ENCODE data around the gene ABHD4. TPM values are rescaled to one million over a fixed set of nuclear protein-coding genes. Genes with fewer than 3 reads are reported as not detected.

Gene ABHD4
- total RNA-seq, 1 donor from 2014 or later = 34.2 TPM

DNA sequence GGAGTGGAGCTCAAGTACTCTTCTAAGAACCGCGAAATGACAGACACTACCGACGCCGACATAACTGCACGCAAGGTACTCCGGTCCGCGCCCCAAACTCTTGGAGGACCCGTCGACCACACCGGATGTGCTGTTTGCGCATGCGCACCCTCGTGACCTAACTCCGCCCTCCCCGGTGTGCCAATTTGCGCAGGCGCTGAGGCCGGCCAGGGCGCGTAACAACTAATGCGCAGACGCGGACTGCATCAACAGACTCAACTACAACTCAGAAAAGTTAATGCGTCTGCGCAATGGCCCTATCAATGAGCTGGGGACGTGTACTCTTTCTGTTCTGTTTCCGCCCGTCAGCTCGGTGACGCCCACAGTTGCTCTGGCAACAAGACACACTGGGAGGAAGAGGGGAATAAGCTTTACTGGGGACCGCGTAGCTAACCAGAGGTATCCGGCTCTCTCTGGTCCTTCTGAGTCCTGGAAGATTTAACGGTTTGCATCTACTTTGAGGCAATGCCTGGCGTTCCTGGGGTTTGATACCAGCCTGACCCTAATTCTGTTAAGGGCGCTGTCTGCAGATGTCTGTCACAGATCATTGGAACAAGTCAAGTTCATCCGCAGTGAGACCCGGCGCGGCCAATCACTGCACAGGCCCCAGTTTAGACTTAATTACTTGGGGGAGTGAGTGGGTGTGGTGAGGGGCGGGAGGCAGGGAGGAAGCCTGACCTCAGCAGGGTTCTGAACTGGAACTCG is 8.8 kb upstream of the ABHD4 start, which contains the start of gene DAD1:
DAD1 (minus strand) TSS at position 129 of the 744 bp plus-strand sequence; CDS start at position 62, 67 bp downstream.
- TF ChIP-seq, protein P1, sequence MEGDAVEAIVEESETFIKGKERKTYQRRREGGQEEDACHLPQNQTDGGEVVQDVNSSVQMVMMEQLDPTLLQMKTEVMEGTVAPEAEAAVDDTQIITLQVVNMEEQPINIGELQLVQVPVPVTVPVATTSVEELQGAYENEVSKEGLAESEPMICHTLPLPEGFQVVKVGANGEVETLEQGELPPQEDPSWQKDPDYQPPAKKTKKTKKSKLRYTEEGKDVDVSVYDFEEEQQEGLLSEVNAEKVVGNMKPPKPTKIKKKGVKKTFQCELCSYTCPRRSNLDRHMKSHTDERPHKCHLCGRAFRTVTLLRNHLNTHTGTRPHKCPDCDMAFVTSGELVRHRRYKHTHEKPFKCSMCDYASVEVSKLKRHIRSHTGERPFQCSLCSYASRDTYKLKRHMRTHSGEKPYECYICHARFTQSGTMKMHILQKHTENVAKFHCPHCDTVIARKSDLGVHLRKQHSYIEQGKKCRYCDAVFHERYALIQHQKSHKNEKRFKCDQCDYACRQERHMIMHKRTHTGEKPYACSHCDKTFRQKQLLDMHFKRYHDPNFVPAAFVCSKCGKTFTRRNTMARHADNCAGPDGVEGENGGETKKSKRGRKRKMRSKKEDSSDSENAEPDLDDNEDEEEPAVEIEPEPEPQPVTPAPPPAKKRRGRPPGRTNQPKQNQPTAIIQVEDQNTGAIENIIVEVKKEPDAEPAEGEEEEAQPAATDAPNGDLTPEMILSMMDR (IDR thresholded peaks at IDR 0.05) = no peak
- Histone ChIP-seq H3K4me1 (peaks cover 30% of the 10 kb centered on the region), H3K27ac (peak within 1 kb of the TSS; percentile 99), H3K4me3 (peak within 1 kb of the TSS; percentile 72), H3K27me3 (no peaks in the 10 kb centered on the region), H3K36me3 (no peaks in the 10 kb centered on the region), H3K9me3 (no peaks in the 10 kb centered on the region)
- DNase-seq (peak; percentile 99), ATAC-seq (peak; percentile 98)
- intact Hi-C loops (cut with DNase I) = no loop called here

DNA sequence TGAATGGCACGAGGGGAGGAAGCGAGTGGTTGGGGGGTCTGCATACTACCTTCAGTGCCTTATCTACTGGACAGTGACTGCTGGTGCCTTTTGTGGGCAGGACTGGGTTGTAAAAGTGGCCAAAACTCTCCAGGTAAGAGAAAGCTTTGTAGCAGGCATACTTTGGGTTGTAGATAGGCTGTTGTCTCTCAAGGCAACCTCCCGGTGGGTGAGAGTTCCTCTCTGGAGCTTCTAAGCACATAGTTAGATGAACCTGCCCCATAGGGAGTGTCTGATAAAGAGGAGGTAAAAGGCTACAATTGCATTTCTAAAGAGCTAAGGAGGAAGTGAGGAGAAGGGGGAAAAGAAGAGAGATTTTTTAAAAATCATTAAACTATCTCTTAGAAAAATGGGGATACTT is 4.9 kb upstream of the ABHD4 start:
- DNase-seq = no peak
- no peak for ATAC-seq
- Histone ChIP-seq H3K4me3 (no peak overlapping the region), H3K36me3 (no peaks in the 10 kb centered on the region), H3K9me3 (no peaks in the 10 kb centered on the region), H3K4me1 (peaks cover 1% of the 10 kb centered on the region), H3K27me3 (no peaks in the 10 kb centered on the region), H3K27ac (no peak overlapping the region)
- TF ChIP-seq, protein P1 (IDR thresholded peaks at IDR 0.05) = no peak
- intact Hi-C loops (cut with DNase I) = no loop called here

DNA sequence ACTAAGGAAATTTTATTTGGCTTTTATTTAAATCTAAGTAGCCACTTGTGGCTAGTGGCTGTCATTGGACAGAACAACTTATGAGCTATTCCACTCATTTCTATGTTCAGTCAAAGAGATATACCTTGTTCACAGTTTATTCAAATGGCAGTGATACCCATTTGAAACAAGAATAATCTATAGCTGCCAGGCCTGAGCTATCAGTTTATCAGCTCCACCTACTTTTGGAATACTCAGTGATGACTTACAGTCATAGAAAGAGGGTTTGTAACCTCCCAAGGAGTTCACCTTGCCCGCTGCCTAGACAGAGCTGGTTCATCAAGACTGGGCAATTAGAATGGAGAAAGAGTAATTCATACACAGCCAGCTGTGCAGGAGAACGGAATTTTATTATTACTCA is 4.5 kb upstream of the ABHD4 start:
- no peaks in the 10 kb centered on the region for H3K9me3 ChIP-seq
- no peaks in the 10 kb centered on the region for H3K4me1 ChIP-seq
- no peaks in the 10 kb centered on the region for H3K36me3 ChIP-seq
- H3K27ac ChIP-seq = no peak overlapping the region
- TF ChIP-seq, protein P1 (IDR thresholded peaks at IDR 0.05) = no peak
- DNase-seq (no peak), ATAC-seq (no peak)
- H3K27me3 ChIP-seq = no peaks in the 10 kb centered on the region
- intact Hi-C loops (cut with DNase I) = no loop called here
- no peak overlapping the region for H3K4me3 ChIP-seq

DNA sequence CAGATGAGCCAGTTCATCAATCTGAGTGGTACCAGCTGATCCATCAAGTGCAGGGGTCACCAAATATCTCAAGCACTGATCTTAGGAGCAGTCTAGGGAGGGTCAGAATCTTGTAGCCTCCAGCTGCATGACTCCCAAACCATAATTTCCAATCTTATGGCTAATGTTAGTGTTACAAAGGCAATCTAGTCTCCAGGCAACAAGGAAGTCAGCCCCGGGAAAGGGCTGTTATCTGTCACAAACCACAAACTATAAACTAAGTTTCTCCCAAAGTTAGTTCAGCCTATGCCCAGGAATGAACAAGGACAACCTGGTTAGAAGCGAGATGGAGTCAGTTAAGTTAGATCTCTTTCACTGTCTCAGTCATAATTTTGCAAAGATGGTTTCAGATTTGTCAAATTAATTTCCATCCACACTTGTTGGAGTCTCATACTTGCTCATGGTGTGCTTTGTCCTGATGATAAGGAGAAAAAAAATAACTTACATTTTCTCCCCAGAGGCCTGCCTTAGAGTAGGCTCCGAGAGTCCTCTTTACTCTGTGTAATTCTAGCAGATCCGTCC is 3.9 kb upstream of the ABHD4 start:
- H3K27ac ChIP-seq = no peak overlapping the region
- H3K27me3 ChIP-seq = no peaks in the 10 kb centered on the region
- peaks cover 5% of the 10 kb centered on the region for H3K4me1 ChIP-seq
- no peaks in the 10 kb centered on the region for H3K9me3 ChIP-seq
- no peak for ATAC-seq
- DNase-seq = no peak
- no peaks in the 10 kb centered on the region for H3K36me3 ChIP-seq
- no peak overlapping the region for H3K4me3 ChIP-seq
- intact Hi-C loops (cut with DNase I) = no loop called here
- TF ChIP-seq, protein P1 (IDR thresholded peaks at IDR 0.05) = no peak

DNA sequence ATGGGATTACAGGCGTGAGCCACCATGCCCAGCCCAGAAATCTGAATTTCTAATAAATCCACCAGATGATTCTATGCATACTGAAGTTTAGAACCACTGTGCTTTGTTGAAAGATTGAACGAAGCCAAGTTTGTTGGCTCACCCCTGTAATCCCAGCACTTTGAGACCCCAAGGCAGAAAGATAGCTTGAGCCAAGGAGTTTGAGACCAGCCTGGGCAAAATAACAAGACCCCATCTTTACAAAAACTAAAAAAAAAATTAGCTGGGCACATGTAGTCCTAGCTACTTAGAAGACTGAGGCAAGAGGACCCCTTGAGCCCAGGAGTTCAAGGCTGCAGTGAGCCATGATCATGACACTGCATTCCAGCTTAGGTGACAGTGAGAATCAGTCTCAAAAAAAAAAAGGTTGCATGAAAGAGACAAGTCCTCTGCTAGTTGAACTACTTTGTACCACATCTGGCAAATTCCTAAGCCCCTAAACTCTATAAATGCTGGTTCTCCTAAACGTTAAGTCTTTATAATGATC is 1.7 kb upstream of the ABHD4 start:
- no peak overlapping the region for H3K27ac ChIP-seq
- DNase-seq (no peak), ATAC-seq (no peak)
- H3K36me3 ChIP-seq = peaks cover 5% of the 10 kb centered on the region
- intact Hi-C loops (cut with DNase I) = no loop called here
- TF ChIP-seq, protein P1 (IDR thresholded peaks at IDR 0.05) = no peak
- no peaks in the 10 kb centered on the region for H3K27me3 ChIP-seq
- H3K4me3 ChIP-seq = no peak overlapping the region
- H3K4me1 ChIP-seq = peaks cover 17% of the 10 kb centered on the region
- H3K9me3 ChIP-seq = no peaks in the 10 kb centered on the region

All from upper lobe of right lung (tissue), 1 donor.